HG03342 (cell line): ENCODE results near the gene PFN3.

Experiments
- ATAC-seq: cut with Tn5 transposase; IDR thresholded peaks from one replicate; pipeline ENCODE4 v1.9.1; 2021; ENCODE audit warnings: mild to moderate bottlenecking, moderate library complexity; ENCODE audit not compliant: unreplicated experiment

PFN3 gene, protein sequence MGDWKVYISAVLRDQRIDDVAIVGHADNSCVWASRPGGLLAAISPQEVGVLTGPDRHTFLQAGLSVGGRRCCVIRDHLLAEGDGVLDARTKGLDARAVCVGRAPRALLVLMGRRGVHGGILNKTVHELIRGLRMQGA

DNA sequence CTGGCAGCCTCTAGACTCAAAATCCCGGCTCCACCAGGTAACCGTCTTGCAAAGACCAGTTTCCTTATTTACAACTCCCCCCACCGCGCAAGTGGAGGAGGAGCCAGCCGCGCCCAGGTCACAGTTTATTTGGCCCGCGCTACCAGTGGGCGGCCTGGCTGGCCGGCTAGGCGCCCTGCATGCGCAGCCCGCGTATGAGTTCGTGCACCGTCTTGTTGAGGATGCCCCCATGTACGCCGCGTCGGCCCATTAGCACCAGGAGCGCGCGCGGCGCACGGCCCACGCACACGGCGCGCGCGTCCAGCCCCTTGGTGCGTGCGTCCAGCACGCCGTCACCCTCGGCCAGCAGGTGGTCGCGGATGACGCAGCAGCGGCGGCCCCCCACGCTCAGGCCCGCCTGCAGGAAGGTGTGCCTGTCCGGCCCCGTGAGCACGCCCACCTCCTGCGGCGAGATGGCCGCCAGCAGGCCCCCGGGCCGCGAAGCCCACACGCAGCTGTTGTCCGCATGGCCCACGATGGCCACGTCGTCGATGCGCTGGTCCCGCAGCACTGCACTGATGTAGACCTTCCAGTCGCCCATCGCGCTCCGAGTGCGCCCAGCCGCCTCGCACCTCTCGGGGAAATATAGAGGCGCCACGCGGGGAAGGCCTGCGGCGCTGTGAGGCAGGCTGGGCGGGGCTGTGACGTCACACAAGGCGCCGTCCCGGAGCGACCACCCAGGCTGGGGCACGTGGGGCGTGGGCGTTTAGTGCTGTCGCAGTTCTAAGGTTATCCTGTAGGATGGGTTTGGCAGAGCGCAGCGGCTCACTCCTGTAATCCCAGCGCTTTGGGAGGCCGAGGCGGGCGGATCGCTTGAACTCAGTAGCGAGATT lies at the start of gene PFN3:
PFN3 (minus strand) TSS at position 665 of the 872 bp plus-strand sequence; CDS start at position 580, 85 bp downstream.
- ATAC-seq: no peak

- ATAC-seq: no peak
These were observed 48.9 kb upstream of the PFN3 start for GRCh38 chr5:177449140-177450061.

GRCh38 chr5:177448244-177448950 lies 47.9 kb upstream of the PFN3 start:
- no peak for ATAC-seq

- ATAC-seq: no peak
These were observed 47.3 kb upstream of the PFN3 start for GRCh38 chr5:177447611-177448243.

GRCh38 chr5:177447066-177447610 lies 46.7 kb upstream of the PFN3 start:
- ATAC-seq: peak; percentile 46

GRCh38 chr5:177446200-177447065 lies 46.0 kb upstream of the PFN3 start, which contains the start of gene PRR7:
TSS of gene PRR7 (plus strand) at chr5:177446814. CDS start at chr5:177455068, 8,254 bp downstream.
- ATAC-seq: peak; percentile 56

GRCh38 chr5:177445917-177446199 lies 45.4 kb upstream of the PFN3 start:
- ATAC-seq: no peak

- ATAC-seq: no peak
These were observed 44.8 kb upstream of the PFN3 start for GRCh38 chr5:177445052-177445916.

- ATAC-seq: no peak
These were observed 43.9 kb upstream of the PFN3 start for GRCh38 chr5:177444106-177445051.

DNA sequence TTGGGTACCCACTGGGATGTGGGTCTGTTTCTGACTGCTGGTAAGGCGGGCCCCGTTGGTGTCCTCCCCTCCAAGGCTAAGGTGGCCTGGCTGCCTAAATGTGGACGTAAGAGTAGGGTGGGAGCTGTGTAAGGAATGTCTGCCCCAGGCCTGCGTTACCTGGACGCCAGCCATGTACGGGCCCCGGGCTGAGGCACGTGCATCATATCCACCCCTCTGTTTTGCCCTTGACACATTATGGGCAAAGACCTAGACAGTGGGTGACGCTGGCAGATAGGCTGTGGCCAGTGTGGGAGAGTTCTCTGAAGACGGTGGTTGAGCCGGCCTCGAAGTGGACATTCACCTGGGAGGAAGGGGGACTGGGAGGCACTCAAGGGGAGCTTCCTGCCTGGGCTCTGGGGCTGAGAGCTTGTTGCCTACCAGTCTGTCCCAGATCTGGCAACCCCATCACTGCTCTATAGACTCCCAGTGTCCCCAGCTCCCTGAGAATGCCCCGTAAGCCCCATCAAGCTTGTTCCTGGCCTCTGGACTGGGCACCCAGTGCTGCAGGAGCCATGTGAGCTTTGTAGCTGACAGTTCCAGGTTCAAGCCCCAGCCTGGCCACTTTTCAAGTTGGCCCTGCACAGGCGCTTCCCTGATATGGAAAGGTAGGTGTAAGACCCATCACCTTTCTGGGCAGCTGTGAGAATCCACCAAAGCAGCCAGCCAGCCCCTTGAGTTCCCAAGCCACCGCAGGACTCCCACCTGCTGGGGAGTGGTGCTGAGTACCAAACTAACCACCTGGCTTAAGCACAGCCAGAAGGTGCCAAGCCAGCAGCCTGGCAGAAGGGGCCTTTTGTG lies 42.9 kb upstream of the PFN3 start:
- no peak for ATAC-seq

- ATAC-seq: no peak
These were observed 41.8 kb upstream of the PFN3 start for GRCh38 chr5:177442066-177442826.

DNA sequence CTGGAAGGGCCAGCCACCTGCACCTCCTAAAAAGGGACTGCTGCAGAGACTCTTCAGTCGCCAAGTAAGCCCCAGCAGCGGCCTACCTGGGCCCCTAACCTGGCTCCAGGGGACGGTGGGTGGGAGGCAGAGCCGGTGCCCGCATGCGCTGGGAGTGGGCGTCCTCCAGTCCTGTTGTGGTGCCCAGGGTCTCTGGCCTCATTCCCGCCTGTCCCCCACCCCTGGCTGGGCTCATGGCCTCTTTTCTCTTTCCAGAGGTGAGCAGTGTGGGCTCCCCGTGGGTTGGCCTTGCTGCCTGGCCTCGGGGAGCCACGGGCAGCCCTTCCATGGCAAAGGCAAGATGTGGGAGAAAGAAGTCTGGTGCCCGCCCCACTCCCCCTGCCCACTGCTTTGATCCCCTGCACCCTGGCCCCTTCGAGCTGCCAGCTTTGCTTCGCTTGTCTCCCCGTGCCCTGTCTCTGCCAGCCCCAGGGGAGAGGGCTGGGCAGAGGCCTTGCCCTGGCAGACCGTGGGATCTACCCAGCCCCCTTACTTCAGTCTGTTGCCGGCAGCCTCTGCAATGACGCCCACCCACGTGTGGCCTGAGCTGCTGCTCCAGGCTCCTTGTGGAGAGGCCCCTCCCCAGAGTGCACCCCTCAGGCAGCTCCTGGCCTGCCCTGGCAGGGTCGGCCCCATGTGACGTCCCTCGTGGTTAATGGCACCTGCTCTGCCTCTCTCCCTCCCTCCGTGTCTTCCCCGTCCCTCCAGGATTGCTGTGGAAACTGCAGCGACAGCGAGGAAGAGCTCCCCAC lies 40.7 kb upstream of the PFN3 start:
- ATAC-seq: no peak

- ATAC-seq: no peak
These were observed 39.9 kb upstream of the PFN3 start for GRCh38 chr5:177440211-177440989.

DNA sequence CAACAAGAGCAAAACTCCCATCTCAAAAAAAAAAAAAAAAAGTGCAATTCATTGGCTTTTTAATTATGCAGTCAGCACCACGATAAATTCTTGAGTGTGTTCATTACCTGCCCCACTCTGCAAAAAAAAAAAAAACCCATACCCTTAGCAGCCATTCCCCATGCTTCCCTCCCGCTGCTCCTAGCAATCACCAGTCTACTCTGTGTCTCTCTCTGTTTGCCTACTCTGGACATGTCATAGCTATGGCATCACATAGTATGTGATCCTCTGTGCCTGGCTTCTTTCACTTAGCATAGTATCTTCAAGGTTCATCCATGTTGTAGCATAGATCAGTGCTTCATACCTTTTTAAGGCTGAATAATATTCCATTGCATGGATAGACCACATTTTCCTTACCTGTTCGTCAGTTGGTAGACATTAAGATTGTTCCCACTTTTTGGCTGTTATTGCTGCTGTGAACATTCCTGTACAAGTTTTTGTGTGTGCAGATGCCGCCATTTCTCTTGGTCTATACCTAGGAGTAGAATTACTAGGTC lies 39.1 kb upstream of the PFN3 start:
- ATAC-seq: no peak
